Peyer's patch (tissue), 4 donors: ENCODE results near the gene FCER2.

Source experiments
- CTCF ChIP-seq, 6 experiments: fragments of 450-650 bp in 4 of 6; fragments of 200-600 bp in 2 of 6; sonication (generic) in 1 of 6; IDR thresholded peaks; one replicate each; pipeline ENCODE4 v1.5.1; 2017 to 2019; ENCODE audit warnings: antibody characterized with exemption in 6 of 6, mild to moderate bottlenecking in 3 of 6, moderate library complexity in 1 of 6
- POLR2A ChIP-seq, 2 donors: fragments of 450-650 bp; IDR thresholded peaks; one replicate each; pipeline ENCODE4 v1.5.1; 2017; ENCODE audit warnings: antibody characterized with exemption in 2 of 2, mild to moderate bottlenecking in 2 of 2, moderate library complexity in 2 of 2

- TF ChIP-seq POLR2A (IDR thresholded peaks at IDR 0.05) (no peak), CTCF (IDR thresholded peaks at IDR 0.05) (no peak)
Measured at GRCh38 chr19:7731615-7732014, 29.7 kb upstream of the FCER2 start.
